SIG-M5 (cell line): ENCODE measurements around the gene PRKCZ.

Experiments used
- DNase-seq: peaks from one replicate; lab custom pipeline; 2025; lab: John Stamatoyannopoulos, UW

The PRKCZ gene

DNA sequence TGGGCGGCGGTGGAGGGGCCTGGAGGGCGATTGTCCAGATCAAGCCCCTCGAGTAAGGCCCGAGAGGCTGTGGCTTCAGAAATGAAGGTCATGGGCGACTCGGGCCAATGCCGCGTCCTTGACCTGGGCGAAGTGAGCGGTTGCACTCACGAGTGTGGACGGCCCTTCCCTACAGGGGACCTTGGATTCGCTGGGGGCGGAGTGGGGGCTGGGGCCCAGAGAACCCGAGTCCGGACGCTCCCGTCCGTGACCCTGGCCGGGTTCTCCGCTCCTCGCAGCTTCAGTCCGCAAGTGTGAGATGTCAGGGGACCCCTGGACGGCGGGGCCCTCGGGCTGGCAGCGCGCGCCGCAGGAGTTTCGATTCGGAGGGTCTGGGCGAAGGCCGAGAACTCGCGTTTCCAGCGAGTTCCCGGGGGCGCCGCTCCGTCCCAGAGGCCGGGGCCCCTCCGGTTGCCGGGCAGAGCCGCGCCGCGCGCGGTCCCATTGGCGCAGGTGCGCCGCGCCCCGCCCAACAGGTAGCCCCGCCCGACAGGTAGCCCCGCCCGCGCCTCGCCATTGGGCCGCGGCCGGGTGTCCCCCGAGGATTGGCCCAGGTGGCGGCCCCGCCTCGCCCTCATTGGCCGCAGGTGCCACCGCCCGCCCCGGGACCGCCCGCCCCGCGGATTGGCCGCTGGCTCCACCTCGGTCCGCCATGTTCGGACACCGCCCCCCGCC is at the start of gene PRKCZ:
PRKCZ (plus strand) TSS at position 694 of the 714 bp plus-strand sequence. CDS start 220 bp downstream, outside the sequence.
- peak; percentile 16 for DNase-seq

DNA sequence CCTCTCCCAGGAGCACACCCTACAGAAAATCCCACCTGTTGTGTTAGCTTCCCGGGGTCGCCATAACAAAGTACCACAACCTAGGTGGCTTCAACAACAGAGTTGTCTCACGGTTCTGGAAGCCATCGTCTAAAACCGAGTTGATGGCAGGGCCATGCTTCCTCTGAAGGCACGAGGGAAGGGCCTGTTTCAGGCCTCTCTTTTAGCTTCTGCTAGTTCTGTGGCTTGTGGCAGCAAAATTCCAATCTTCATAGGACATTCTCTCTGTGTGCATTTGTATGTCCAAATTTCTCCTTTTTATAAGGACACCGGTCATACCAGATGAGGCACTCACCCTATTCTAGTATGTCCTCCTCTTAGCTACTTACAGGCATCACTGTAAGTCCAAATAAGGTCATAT is 49.8 kb upstream of the PRKCZ start:
- DNase-seq, result no peak

DNA sequence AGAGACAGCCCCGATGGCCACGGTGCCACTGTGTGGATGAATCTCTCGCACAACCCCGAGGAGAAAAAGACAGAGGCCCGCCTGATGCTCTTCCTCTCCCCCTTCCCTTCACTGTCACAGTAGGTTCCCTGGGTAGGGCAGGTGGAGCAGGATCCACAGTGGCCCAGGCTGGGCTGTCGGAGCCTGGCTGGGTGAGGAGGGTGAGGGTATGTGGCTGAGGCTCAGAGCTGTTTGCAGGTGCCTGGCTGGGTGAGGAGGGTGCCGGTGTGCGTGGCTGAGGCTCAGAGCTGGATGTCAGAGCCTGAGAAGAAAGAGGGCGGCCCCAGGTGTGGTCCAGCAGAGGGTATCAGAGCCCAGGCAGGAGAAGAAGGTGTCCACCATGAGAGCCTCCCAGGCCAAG is 49.4 kb upstream of the PRKCZ start:
- DNase-seq, result no peak

DNA sequence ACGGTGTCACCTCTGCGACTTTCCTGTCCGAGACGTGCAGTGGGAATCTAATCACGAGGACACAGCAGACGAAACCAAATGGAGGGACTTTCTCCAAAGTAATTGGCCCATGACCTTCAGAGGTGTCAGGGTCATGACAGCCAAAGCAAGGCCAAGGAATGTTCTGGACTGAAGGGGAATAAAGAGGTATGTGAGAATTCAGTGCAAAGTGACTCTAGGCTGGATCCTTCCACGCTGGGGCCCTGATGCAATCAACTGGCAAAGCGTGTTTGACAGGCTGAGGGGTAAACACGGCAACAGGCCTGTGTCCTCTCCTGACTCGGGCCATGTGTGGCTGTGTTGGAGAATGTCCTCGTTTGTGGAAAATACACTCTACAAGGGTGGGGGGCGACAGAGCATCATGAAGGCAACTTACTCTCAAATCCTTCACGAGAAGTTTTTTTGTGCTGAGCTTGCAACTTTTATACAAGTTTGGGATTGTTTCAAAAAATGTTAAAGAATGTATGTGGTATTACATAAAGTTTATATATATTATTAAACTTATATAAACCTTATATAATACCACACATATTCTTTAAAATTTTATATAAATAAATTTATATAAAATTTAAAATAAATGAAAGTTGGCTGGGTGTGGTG is 48.3 kb upstream of the PRKCZ start:
- no peak for DNase-seq

DNA sequence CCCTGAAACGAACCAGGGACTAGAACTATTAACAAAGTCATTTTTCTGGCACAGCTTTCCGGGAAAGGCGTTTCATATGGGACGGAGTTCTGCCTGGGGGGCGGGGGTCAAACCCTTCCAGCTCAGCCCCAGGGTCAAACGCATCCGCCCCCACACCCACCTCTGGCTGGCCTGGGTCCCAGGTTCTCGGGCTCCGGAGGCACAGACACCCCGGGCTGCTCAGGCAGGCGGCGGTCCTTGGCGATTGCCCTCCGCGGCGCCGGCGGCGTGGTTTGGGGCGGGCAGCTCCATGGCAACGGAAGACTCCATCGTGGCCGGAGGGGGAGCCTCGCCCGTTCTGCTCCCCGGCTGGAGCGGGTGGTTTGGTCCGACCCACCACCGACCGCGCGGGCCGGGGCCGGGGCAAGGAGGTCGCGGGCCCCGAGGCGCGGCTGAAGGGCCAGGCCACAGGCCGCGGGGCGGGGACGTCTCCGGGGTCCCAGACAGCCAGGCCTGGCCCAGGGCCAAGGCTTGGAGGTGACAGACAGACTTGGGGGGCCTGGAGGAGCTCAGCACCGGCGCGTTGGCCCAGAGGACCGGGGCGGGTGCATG is 46.6 kb upstream of the PRKCZ start, which contains the start of gene CFAP74:
CFAP74 (minus strand) TSS at position 246 of the 591 bp plus-strand sequence. CDS start 12,830 bp downstream, outside the sequence.
- DNase-seq, result no peak

DNA sequence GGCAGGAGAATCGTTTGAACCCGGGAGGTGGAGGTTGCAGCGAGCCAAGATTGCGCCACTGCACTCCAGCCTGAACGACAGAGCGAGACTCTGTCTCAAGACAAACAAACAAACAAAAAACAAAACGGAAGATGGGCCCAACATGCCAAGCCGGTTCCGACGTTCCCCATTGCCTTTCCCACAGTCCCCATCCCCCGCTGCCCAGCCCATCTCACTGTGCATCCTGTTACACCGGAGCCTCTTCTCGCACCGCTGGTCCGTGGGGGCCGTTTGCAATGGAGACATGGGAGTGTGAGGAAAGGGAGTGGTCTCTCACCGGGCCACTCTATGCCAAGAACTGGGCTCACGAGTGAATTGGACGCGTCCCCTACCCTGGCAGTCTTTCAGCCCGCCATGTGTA is 45.4 kb upstream of the PRKCZ start:
- no peak for DNase-seq

DNA sequence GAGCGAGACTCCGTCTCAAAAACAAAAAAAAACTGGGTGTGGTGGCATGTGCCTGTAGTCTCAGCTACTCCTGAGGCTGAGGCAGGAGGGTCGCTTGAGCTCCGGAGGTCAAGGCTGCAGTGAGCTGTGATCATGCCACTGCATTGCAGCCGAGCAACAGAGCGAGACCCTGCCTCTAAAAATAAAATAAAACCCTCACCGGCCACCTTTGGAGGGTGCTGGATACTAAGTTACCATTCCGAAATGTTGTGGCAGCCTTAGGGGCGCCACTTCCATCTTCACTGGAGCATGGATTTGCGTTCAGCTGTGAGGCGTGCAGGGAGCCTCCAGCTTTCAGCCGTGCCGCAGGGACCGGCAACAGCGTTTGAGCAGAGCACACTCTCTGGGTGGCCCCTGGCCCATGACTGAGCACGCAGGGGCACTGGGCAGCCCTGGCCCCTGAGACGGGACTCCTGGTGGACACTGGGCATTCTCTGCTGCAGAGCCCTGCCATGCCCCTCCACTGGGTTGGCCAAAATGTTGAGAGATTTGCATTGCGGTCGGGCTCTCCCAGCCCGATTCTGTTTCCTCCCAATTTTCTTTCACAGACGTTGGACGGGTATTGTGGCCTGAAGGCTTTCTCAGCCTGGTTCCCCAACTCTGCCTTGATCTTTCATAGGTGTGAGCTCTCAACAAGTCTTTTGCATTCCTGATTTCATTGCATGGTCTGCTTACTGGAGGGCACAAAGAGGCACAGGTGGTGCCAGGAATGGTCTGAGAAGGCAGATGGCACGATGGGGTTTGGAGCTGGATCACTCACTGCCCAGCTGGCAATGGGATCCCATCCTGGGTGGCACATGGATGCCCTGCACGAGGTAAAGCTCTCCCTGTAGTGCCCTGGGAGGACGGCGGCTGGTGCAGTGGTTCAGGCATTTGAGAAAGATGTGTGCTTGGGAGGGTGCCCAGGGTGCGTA is 40.8 kb upstream of the PRKCZ start:
- no peak for DNase-seq

DNA sequence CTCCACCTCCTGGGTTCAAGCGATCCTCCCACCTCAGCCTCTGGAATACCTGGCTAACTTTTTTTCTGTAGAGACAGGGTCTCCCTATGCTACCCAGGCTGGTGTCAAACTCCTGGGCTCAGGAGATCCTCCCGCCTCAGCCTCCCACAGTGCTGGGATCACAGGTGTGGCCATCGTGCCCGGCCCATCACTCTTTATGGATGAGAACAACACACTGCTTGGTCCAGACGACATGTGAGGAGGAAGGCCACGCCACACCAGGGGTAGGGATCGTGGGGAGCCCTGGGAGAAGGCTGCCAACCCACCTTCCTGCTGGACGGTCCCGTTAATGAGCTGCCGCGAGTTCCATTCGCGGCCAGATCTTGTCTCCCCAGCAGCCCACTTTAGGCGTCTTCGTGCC is 36.0 kb upstream of the PRKCZ start:
- no peak for DNase-seq

DNA sequence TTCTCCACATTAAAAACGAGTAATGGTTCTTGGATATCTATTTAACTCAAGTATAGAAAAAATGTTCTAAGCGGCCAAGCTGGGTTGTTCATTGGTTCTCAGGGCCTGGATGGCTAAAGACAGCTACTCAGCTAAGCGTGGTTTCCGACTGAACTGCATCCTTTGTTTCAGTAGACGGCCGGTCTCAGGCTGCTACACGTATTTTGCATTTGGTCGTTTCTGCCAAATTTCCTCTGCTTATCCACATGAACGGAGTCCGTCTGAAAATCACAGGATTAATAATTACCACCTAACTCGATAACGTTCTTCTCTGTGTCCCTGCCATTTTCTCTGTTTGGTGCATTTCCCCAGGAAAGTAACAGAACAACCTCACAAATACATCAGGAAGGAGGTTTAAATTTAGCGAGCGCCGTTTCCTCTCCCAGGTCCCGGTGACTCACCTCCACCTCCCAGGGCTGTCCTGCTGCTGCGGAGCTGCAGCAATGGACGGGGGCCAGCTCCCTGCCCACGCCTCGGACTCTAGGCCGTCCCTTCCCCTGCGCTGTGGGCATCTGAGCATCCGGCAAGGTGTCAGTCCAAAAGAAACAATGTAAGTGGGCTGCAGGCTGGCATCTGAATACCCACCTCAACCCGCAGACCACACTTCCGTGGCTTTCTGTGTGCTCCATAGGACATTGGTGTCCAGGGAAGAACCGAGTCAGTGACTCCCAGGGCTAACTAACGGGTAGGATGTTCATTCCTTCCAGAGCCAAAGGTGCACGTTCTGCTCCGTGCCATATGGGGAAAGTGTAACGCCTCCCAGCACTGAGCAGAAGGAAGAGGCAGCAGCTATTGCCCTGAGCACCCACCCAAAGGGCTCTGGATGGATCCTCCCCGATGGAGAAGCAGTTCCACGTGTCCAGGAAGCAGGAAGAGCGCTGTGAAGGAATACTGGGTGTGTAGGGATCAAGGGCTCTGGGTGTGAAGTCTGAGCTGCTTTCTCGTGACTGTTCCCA is 35.2 kb upstream of the PRKCZ start:
- no peak for DNase-seq

DNA sequence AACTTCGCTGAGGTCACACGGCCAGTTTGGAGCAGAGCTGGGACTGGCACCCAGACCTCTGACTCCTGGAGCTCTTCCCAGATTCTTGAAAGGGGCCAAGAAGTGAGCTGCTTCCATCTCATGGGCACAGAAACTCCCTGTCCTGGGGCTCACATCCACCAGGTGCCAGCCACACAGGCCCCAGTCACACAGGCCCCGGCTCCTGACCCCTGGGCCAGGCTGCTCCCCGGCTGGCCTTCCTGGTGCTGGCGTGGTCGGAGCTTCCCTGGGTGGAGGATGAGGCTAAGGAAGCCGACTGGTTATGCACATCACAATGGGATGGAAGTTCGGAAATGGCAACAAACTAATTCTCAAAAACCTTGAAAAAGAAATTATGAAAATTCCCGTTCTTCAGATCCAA is 34.1 kb upstream of the PRKCZ start:
- DNase-seq, result no peak

DNA sequence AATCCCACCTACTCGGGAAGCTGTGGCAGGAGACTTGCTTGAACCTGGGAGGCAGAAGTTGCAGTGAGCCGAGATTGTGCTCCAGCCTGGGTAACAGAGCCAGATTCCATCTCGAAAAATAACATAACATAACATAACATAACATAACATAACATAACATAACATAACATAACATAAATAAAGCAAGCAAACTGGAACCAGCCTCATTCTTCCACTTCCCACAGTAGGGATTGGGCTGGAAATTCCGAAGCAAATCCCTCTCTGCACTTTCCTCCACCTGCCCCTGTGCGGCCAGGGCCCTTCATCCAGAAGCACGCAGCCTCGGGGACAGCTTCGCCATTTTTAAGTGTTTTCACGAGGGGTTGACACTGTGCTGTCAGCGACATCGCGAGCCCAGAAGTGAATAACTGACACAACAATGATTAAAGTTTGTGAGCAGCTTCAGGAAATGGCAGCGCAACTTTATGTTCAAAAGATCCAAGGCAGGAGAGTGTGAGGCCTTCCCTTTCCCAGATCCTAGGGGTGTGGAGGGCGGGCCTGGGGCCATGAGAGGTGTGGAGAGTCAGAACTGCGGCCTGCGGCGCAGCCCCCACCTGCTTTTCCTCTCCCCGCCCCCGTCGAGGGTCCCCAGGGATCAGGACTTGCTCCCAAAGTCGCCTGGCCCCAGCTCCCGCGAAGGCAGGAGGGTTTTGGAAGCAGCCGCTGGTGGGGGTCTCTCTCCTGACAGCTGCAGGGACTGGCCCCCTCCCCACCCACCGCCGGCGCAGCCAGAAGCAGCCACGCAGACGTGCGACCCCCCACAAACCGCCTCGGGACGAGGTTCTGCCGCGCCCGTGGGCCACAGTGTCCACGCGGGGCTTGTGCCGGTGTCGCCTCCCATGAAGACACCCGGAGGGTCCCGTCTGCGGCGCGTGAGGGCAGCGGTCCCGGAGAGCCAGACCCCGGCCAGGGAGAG is 31.7 kb upstream of the PRKCZ start:
- no peak for DNase-seq

DNA sequence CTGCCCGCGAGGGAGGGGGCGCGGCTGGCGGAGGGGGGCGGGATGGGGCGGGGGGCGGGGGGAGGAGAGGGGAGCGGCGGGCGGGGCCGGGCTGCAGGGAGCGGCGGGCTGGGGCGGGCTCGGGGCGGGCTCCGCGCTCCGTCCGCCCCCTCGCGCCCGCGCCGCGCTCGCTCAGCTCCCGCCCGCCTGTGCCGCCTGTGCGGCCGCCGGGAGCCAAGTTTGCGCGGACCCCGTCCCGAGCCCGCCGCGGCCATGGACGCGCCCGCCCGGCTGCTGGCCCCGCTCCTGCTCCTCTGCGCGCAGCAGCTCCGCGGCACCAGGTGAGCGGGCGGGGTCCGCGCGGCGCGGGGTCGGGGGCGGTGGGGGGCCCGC is 31.1 kb upstream of the PRKCZ start, which contains the start of gene GABRD:
GABRD (plus strand) TSS at position 174 of the 372 bp plus-strand sequence; CDS start at position 253, 79 bp downstream.
- no peak for DNase-seq

DNA sequence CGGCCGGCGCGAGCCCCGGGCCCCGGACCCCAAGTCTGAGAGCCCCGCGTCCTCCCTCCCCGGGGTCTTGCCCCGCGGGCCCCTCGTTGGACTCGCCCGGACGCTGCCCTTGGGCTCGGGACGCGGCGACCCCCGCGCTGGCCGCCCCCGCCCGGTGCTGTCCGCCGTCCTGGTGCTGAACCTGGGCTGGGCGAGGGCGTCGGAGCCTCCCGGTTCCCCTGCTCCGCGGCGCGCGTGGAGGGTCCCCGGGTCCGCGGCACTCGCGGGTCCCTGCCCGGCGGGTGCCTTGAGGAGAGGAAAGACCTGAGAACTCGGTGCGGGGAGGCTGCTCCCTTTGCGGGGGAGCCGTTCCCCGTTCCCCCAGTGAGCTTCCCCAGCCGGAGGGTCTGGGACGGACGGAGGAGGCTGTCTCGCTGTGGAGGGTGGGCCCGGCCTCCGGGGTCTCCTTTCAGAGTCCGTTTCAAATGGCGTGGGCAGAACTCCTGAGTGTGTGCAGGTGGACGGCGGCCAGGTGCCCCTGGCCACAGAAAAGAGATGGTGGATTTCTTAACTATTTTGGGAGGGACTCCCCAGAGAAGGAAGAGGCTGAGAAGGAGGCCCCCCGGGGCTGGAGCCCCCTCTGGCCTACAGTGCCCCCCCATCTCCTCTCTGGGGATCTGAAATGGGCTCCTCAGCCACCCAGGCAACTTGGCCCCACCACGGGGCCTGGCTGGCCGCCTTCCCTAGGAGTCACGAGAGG is 30.5 kb upstream of the PRKCZ start:
- DNase-seq, result no peak

DNA sequence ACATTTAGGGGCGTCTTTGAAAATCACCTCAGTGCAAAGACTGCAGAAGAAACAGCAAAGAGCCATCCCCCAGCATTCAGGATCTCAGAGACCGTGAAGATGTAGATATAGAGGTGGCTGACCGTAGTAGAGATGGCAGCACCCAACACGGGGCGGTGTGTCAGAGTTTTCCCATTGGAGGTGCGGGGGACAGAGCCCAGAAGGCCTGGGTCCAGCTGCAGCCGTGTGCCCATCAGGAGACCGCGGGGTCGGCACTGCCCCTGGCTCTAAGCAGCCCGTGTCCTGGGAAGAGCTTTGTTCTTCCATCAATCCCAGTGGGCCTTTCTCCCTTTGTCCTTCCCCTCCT is 29.9 kb upstream of the PRKCZ start:
- no peak for DNase-seq

DNA sequence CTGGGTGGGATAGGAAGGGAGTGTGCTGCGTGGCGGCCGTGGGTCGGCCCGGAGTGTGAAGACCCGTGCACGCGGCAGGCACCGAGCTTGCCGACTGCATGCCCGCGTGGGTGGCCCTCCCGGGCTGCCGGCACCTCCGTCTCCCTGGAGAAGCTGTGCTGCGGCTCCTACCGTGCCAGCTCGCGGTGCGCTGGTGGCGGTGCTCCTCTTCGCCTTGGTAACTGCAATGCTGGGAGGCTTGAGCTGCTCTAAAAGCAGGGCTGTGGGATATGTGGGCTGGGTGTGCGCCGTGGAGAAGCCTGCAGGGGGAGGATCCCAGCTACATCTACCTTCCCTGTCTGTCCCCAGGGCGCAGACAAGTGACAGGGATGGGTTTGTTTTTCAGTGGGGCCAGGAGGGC is 28.7 kb upstream of the PRKCZ start:
- DNase-seq, result no peak

DNA sequence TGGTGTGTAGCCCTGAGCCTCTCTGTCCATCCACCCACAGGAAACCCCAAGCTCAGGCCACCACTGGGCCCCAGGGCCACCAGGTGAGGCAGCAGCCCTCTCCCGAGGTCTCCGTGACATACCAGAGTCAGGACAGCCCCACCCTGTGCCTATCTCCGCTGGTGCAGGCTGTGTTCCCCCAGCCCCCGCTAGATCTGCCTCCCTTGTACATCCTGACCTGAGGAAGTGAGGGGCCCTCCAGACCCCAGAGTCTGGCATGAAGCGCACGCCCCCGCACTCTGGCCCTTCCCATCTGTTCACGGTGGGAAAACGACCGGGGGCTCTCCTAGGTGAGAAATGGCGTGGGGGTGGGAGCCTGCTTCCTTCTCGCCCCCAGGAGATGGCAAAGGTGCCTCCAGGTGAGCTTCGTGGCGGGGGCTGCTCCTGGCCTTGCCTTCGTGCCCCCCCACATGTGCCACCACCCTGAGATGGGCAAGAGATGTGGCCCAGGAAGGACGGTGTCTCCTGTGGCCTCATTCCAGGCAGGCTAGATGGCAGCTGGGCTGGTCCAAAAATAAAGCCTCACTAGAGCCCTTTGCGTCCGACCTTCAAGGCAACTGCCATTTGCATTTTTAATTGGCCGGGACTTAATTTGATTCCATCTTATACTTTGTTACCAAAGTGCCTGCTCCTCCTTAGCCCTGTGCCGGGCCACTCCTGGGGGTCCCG is 28.0 kb upstream of the PRKCZ start:
- no peak for DNase-seq

DNA sequence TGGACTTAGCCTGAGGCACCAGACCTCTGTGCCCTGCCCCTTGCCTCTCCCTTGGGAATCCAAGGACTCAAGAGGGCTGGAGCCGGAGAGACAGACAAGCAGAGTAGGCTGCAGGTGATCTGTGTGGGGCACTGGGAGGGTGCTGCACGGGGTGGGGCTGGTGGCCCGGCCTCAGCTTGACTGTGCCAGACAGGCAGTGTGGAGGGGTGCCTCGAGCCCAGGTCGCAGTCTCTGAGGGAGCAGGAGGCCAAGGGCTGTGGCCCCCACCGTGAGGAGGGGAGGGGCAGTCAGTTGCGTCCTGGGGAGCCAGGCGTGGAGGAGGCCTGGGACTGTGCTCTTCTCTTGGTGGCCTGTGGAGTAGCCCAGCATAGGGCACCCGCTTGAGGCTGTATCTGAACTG is 27.0 kb upstream of the PRKCZ start:
- no peak for DNase-seq

DNA sequence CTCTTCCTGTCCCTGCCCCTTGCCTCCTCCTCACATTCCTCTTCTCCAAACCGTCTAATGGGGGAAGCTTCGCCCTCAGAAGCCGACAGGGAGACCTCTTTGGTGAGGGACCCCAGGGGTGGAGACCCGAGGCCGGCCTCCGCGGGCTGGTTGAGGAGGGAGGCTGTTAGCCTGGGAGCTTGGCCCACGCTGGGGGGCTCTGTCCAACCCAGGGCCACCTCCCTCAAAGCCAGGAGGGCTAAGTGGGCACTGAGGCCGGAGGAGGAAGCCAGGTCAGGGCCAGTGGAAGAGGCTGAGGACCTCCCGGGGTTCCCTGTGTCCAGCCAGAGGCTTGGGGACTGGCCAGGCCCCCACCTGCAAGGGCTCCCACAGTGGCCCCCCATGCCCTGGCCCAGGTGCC is 25.8 kb upstream of the PRKCZ start:
- no peak for DNase-seq
